Transverse colon (tissue), 4 donors: ENCODE results near the gene LINGO3. TPM values are rescaled to one million over a fixed set of nuclear protein-coding genes. Genes with fewer than 3 reads are reported as not detected.

Experiments used
- DNase-seq: peaks from one replicate; pipeline ENCODE4 v3.0.0-alpha.2; 2019
- H3K27ac ChIP-seq, 4 donors: fragments of 200-600 bp; sonication (generic); 2 replicates each; pipeline ENCODE4 v1.5.1; 2016 to 2018; ENCODE audit warnings: inconsistent platforms in 4 of 4
- H3K27me3 ChIP-seq: fragments of 200-600 bp; sonication (generic); 2 replicates; pipeline ENCODE4 v1.5.1; 2017; ENCODE audit warnings: inconsistent platforms
- H3K36me3 ChIP-seq, 4 donors: fragments of 200-600 bp; sonication (generic); 2 replicates each; pipeline ENCODE4 v1.5.1; 2017 to 2019; ENCODE audit warnings: inconsistent platforms in 4 of 4
- H3K4me1 ChIP-seq, 4 donors: fragments of 200-600 bp; sonication (generic); 2 replicates each; pipeline ENCODE4 v1.5.1; 2017 to 2020; ENCODE audit warnings: inconsistent platforms in 4 of 4
- H3K4me3 ChIP-seq, 4 donors: fragments of 200-600 bp; sonication (generic); 1 replicate in 1 of 4; 2 replicates in 3 of 4; pipeline versions ENCODE4 v1.5.1 to v1.6.1; 2017 to 2019; ENCODE audit warnings: inconsistent platforms in 4 of 4
- H3K9me3 ChIP-seq, 2 donors: fragments of 200-600 bp; sonication (generic); 2 replicates each; pipeline ENCODE4 v1.5.1; 2017 to 2019; ENCODE audit warnings: inconsistent platforms in 2 of 2
- EP300 ChIP-seq: sonication (generic); formaldehyde crosslinking; IDR thresholded peaks from one replicate; pipeline ENCODE4 v1.6.1; 2017; ENCODE audit warnings: antibody characterized with exemption, low read depth
- POLR2A ChIP-seq: fragments of 450-650 bp; IDR thresholded peaks from one replicate; pipeline ENCODE4 v1.6.1; 2016; ENCODE audit warnings: antibody characterized with exemption, mild to moderate bottlenecking, moderate library complexity
- POLR2AphosphoS5 ChIP-seq, 3 donors: sonication (generic); formaldehyde crosslinking; IDR thresholded peaks; one replicate each; pipeline ENCODE4 v1.6.1; 2016; ENCODE audit warnings: antibody characterized with exemption in 3 of 3
- WGBS, 2 donors: methylation state at CpG; one replicate each; pipeline ENCODE4 v1.1.5; 2018; ENCODE audit warnings: low coverage in 1 of 2; 5-methylcytosine and 5-hydroxymethylcytosine counted together
- in situ Hi-C, 4 donors: fragments of 200-750 bp; cut with MboI; loops; one replicate each; pipeline versions ENCODE4 v1.15.0 to v1.15.1; 2017; ENCODE audit warnings: low sequenced_read_pairs in 3 of 4, low pct_ligation_motif_present in 1 of 4, low pct_unique_long_range_greater_than_20kb in 1 of 4
- intact Hi-C: fragments of 100-400 bp; cut with DNase I; formaldehyde crosslinking; loops from one replicate; pipeline ENCODE4 v1.15.1; 2023; ENCODE audit warnings: low total_unique reads
- total RNA-seq, 4 donors: library from RNA; depleted of rRNA; stranded (reverse); fragments of >200 nt; gene quantifications; one replicate each; pipeline ENCODE4 v1.1.0, GENCODE V29; 2016
- TF ChIP-seq, protein P1 (sequence below), 5 experiments: fragments of 200-600 bp in 3 of 5; fragments of 450-650 bp in 2 of 5; sonication (generic) in 3 of 5; IDR thresholded peaks; 1 replicate in 2 of 5; 2 replicates in 3 of 5; pipeline ENCODE4 v1.5.1; 2016 to 2017; ENCODE audit warnings: antibody characterized with exemption in 5 of 5, inconsistent platforms in 3 of 5, mild to moderate bottlenecking in 2 of 5, moderate library complexity in 1 of 5

LINGO3 gene
- total RNA-seq, 4 donors from 2014 or later, result 0.27 to 1.5 (median 0.64) TPM; not detected in 1

DNA sequence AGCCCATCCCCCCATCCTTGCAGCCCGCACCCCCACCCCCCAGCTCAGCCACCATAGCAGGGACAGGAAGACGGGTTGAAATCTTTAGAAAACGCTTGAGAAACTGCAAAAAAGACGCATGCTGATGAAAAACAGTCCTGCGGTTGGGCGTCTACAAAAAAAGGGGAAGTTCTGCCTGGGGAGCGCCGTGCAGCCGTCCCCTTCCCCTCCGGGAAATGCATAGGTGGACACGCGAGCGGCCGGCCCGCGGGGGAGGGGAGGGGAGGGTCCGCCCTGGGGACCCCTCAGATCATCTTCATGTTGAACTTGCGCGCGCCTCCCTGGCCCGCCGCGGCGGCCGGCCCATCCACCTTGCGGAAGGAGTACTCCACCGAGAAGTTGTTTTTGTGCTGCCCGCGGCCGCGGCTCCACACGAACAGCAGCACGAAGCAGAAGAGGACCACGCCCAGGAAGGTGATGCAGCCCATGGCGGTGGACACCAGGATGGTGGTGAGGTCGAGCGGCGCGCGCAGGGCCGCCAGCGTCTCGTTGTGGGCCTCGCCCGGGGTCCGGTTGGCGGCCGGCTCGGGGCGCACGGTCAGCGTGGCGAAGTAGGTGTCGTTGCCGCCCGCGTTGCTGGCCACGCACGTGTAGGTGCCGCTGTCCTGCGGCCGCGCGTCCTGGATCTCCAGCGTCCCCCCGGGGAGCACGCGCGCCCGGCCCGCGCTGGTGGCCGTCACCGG, 18.1 kb downstream of the LINGO3 start:
- Histone ChIP-seq H3K36me3 (no peaks in the 10 kb centered on the region), H3K27ac (peak overlapping the region; percentile 18 to 65 (median 55)), H3K4me3 (peak overlapping the region in 3 of 4 donors; percentile 11 to 46 (median 38)), H3K9me3 (no peaks in the 10 kb centered on the region), H3K27me3 (peaks cover 79% of the 10 kb centered on the region), H3K4me1 (peaks cover 8 to 37% (median 25%) of the 10 kb centered on the region in 4 donors)
- TF ChIP-seq EP300 (no peak), POLR2AphosphoS5 (IDR thresholded peaks at IDR 0.05) (no peak), POLR2A (no peak)
- TF ChIP-seq, protein P1, sequence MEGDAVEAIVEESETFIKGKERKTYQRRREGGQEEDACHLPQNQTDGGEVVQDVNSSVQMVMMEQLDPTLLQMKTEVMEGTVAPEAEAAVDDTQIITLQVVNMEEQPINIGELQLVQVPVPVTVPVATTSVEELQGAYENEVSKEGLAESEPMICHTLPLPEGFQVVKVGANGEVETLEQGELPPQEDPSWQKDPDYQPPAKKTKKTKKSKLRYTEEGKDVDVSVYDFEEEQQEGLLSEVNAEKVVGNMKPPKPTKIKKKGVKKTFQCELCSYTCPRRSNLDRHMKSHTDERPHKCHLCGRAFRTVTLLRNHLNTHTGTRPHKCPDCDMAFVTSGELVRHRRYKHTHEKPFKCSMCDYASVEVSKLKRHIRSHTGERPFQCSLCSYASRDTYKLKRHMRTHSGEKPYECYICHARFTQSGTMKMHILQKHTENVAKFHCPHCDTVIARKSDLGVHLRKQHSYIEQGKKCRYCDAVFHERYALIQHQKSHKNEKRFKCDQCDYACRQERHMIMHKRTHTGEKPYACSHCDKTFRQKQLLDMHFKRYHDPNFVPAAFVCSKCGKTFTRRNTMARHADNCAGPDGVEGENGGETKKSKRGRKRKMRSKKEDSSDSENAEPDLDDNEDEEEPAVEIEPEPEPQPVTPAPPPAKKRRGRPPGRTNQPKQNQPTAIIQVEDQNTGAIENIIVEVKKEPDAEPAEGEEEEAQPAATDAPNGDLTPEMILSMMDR (IDR thresholded peaks at IDR 0.05), result no peak
- peak; percentile 53 for DNase-seq
- in situ Hi-C loops, result loop anchor here in 2 of 4 donors (25.0 kb wide), 1 partner anchor 97 kb away; no protein-coding TSS in a partner anchor
- WGBS, 2 donors, result 8% methylated on average over 46 of the region's 74 CpGs; no CpG with 5 or more reads in 1 of the 2 donors
- intact Hi-C loops, result loop anchor here (10.0 kb wide), 1 partner anchor 1895 kb away; the partner anchor contains the start of genes ANKRD24 and SIRT6

DNA sequence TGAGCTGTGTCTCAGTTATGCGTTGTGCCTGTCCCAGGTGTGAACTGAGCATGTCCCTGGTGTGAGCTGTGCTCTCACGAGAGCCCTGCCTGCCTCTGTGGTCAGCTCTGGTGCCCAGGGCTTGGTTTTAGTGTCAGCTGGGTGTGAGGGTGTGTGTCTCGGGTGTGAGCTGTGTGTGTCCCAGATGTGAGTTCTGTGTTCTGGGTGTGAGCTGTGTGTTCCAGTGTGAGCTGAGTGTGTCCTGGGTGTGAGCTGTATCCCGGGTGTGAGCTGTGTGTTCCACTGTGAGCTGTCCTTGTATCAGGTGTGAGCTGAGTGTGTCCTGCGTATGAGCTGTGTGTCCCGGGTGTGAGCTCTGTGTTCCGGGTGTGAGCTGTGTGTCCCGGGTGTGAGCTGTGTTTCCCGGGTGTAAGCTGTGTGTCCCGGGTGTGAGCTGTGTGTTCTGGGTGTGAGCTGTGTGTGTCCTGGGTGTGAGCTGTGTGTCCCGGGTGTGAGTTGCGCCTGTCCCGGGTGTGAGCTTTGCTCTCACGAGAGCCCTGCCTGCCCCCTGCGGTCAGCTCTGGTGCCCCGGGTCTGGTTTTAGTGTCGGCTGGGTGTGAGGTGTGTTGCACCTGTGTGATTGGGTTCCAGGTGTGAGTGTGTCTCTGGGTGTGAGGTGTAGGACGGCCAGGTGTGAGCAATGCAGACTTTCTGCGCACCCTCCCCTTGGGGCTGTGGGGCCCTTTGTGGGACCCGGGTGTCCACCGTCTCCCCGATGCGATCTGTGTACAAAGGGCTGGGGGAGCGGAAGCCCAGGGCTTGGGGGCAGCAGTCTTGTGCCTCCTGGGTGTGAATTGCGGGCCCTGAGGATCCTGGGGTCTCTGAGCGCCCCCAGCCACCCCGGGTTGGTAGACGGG, 18.9 kb downstream of the LINGO3 start:
- Histone ChIP-seq H3K9me3 (no peaks in the 10 kb centered on the region), H3K27me3 (peaks cover 71% of the 10 kb centered on the region), H3K36me3 (no peaks in the 10 kb centered on the region), H3K4me3 (peak overlapping the region in 1 of 4 donors; percentile 46), H3K27ac (peak overlapping the region; percentile 18 to 65 (median 55)), H3K4me1 (peaks cover 3 to 28% (median 21%) of the 10 kb centered on the region in 4 donors)
- TF ChIP-seq POLR2A, result no peak
- TF ChIP-seq POLR2AphosphoS5 (IDR thresholded peaks at IDR 0.05), result no peak
- TF ChIP-seq EP300, result no peak
- TF ChIP-seq, protein P1 (IDR thresholded peaks at IDR 0.05), result no peak
- WGBS, 2 donors, result 37% methylated on average over 24 of the region's 28 CpGs; no CpG with 5 or more reads in 1 of the 2 donors
- in situ Hi-C loops, result loop anchor here in 2 of 4 donors (25.0 kb wide), 1 partner anchor 98 kb away; no protein-coding TSS in a partner anchor
- no peak for DNase-seq
- intact Hi-C loops, result loop anchor here (10.0 kb wide), 1 partner anchor 1896 kb away; the partner anchor contains the start of genes ANKRD24 and SIRT6

DNA sequence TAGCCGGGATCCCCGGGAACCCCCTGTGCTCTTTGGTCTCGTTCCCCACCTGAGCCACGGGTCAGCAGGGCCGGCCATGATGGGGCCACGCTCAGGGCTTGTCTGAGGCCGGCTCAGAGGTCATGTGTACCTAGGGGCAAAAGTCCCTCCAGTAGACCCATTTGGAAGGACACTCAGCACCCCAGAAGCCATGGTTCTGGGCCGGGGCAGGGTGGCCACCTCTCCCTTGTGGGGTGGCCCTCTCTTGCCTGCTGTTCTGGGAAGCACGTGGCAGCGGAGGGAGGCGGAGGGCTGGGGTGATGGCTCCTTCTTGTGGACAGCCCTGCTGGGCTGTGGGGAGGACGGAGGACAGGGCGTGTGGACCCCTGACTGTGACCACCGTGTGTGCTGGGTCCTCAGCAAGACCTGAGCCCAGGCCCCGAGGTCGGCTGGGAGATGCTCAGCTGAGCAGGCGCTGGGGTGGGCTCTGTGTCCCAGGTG, 19.6 kb downstream of the LINGO3 start:
- in situ Hi-C loops, result loop anchor here in 2 of 4 donors (25.0 kb wide), 1 partner anchor 99 kb away; no protein-coding TSS in a partner anchor
- Histone ChIP-seq H3K9me3 (no peaks in the 10 kb centered on the region), H3K36me3 (no peaks in the 10 kb centered on the region), H3K4me1 (peaks cover 3 to 28% (median 20%) of the 10 kb centered on the region in 4 donors), H3K27ac (no peak overlapping the region), H3K27me3 (peaks cover 71% of the 10 kb centered on the region), H3K4me3 (no peak overlapping the region)
- intact Hi-C loops, result loop anchor here (10.0 kb wide), 1 partner anchor 1896 kb away; the partner anchor contains the start of genes ANKRD24 and SIRT6
- TF ChIP-seq POLR2AphosphoS5 (IDR thresholded peaks at IDR 0.05), result no peak
- TF ChIP-seq POLR2A, result no peak
- no peak for TF ChIP-seq EP300
- TF ChIP-seq, protein P1 (IDR thresholded peaks at IDR 0.05), result no peak
- 74% methylated on average over 14 of the region's 17 CpGs; no CpG with 5 or more reads in 1 of the 2 donors for WGBS, 2 donors
- DNase-seq, result no peak
